Tibial artery (tissue), 4 donors: Measurements from ENCODE around the gene TEK.

Source experiments
- DNase-seq, 2 donors: peaks; one replicate each; pipeline ENCODE4 v3.0.0-alpha.2; 2019
- H3K27ac ChIP-seq, 2 donors: fragments of 200-600 bp; sonication (generic) in 1 of 2; 1 replicate in 1 of 2; 2 replicates in 1 of 2; pipeline ENCODE4 v1.5.1; 2018 to 2019; ENCODE audit warnings: mild to moderate bottlenecking in 1 of 2
- H3K27me3 ChIP-seq, 2 donors: fragments of 200-600 bp; sonication (generic) in 1 of 2; one replicate each; pipeline versions ENCODE4 v1.5.1 to v1.6.0; 2016 to 2019
- H3K36me3 ChIP-seq, 3 donors: fragments of 200-600 bp; sonication (generic) in 2 of 3; one replicate each; pipeline ENCODE4 v1.5.1; 2016 to 2019; ENCODE audit warnings: mild to moderate bottlenecking in 2 of 3
- H3K4me1 ChIP-seq, 4 donors: fragments of 200-600 bp; sonication (generic) in 2 of 4; 1 replicate in 3 of 4; 2 replicates in 1 of 4; pipeline ENCODE4 v1.5.1; 2016 to 2019
- H3K4me3 ChIP-seq, 2 donors: fragments of 200-600 bp; sonication (generic) in 1 of 2; 1 replicate in 1 of 2; 2 replicates in 1 of 2; pipeline ENCODE4 v1.5.1; 2018 to 2019; ENCODE audit warnings: mild to moderate bottlenecking in 2 of 2
- H3K9me3 ChIP-seq, 3 donors: fragments of 200-600 bp; sonication (generic) in 1 of 3; one replicate each; pipeline ENCODE4 v1.5.1; 2016 to 2019
- CTCF ChIP-seq, 2 experiments: fragments of 200-600 bp in 1 of 2; fragments of 450-650 bp in 1 of 2; IDR thresholded peaks; one replicate each; pipeline ENCODE4 v1.5.1; 2017 to 2019; ENCODE audit warnings: antibody characterized with exemption in 2 of 2, mild to moderate bottlenecking in 1 of 2, moderate library complexity in 1 of 2
- intact Hi-C: fragments of 100-400 bp; cut with DNase I; formaldehyde crosslinking; loops from one replicate; pipeline ENCODE4 v1.15.0; 2023; ENCODE audit warnings: low total_unique reads

The TEK gene

GRCh38 chr9:27176971-27177370, 67.9 kb downstream of the TEK start:
- no peak for TF ChIP-seq CTCF (IDR thresholded peaks at IDR 0.05)
- H3K27ac ChIP-seq: no peak overlapping the region
- no peaks in the 10 kb centered on the region for H3K36me3 ChIP-seq
- H3K4me1 ChIP-seq: peaks cover 0 to 18% (median 0%) of the 10 kb centered on the region in 4 donors
- H3K4me3 ChIP-seq: no peak overlapping the region
- H3K9me3 ChIP-seq: peaks cover 0 to 9% (median 0%) of the 10 kb centered on the region in 3 donors
- no peaks in the 10 kb centered on the region for H3K27me3 ChIP-seq
- intact Hi-C loops: no loop called here
- no peak for DNase-seq

GRCh38 chr9:27179245-27179865, 70.3 kb downstream of the TEK start:
- no peaks in the 10 kb centered on the region for H3K27me3 ChIP-seq
- H3K4me1 ChIP-seq: peaks cover 0 to 25% (median 0%) of the 10 kb centered on the region in 4 donors
- TF ChIP-seq CTCF (IDR thresholded peaks at IDR 0.05): no peak
- no peaks in the 10 kb centered on the region for H3K36me3 ChIP-seq
- intact Hi-C loops: no loop called here
- peaks cover 0 to 9% (median 0%) of the 10 kb centered on the region in 3 donors for H3K9me3 ChIP-seq
- no peak overlapping the region for H3K4me3 ChIP-seq
- H3K27ac ChIP-seq: no peak overlapping the region
- DNase-seq: no peak

- no peak overlapping the region for H3K27ac ChIP-seq
- H3K36me3 ChIP-seq: no peaks in the 10 kb centered on the region
- peaks cover 0 to 31% (median 0%) of the 10 kb centered on the region in 4 donors for H3K4me1 ChIP-seq
- no peaks in the 10 kb centered on the region for H3K27me3 ChIP-seq
- intact Hi-C loops: no loop called here
- H3K4me3 ChIP-seq: no peak overlapping the region
- no peak for TF ChIP-seq CTCF (IDR thresholded peaks at IDR 0.05)
- no peak for DNase-seq
- peaks cover 0 to 9% (median 0%) of the 10 kb centered on the region in 3 donors for H3K9me3 ChIP-seq
Observed at GRCh38 chr9:27181381-27181780, 72.4 kb downstream of the TEK start.

GRCh38 chr9:27182421-27182820, 73.4 kb downstream of the TEK start:
- H3K4me1 ChIP-seq: peaks cover 0 to 31% (median 0%) of the 10 kb centered on the region in 4 donors
- no peaks in the 10 kb centered on the region for H3K36me3 ChIP-seq
- H3K27ac ChIP-seq: no peak overlapping the region
- peaks cover 0 to 9% (median 0%) of the 10 kb centered on the region in 3 donors for H3K9me3 ChIP-seq
- DNase-seq: no peak
- intact Hi-C loops: no loop called here
- H3K27me3 ChIP-seq: no peaks in the 10 kb centered on the region
- no peak for TF ChIP-seq CTCF (IDR thresholded peaks at IDR 0.05)
- no peak overlapping the region for H3K4me3 ChIP-seq

GRCh38 chr9:27183131-27183530, 74.1 kb downstream of the TEK start:
- Histone ChIP-seq H3K4me1 (peaks cover 0 to 31% (median 0%) of the 10 kb centered on the region in 4 donors), H3K9me3 (peaks cover 0 to 5% (median 0%) of the 10 kb centered on the region in 3 donors), H3K27ac (no peak overlapping the region), H3K27me3 (no peaks in the 10 kb centered on the region), H3K4me3 (no peak overlapping the region), H3K36me3 (no peaks in the 10 kb centered on the region)
- no peak for TF ChIP-seq CTCF (IDR thresholded peaks at IDR 0.05)
- DNase-seq: no peak
- intact Hi-C loops: no loop called here
